Suprapubic skin (tissue), 4 donors: ENCODE data around the gene PDE4B.

Experiments used
- EP300 ChIP-seq: sonication (generic); formaldehyde crosslinking; IDR thresholded peaks from one replicate; pipeline ENCODE4 v1.6.1; 2017; ENCODE audit warnings: antibody characterized with exemption
- POLR2A ChIP-seq, 2 donors: fragments of 450-650 bp; IDR thresholded peaks; one replicate each; pipeline ENCODE4 v1.6.1; 2017; ENCODE audit warnings: antibody characterized with exemption in 2 of 2, mild to moderate bottlenecking in 2 of 2, moderate library complexity in 2 of 2
- POLR2AphosphoS5 ChIP-seq, 3 donors: sonication (generic); formaldehyde crosslinking; IDR thresholded peaks; one replicate each; pipeline ENCODE4 v1.6.1; 2017; ENCODE audit warnings: antibody characterized with exemption in 3 of 3
- TF ChIP-seq, protein P1 (sequence below), 2 donors: fragments of 200-600 bp in 1 of 2; fragments of 450-650 bp in 1 of 2; sonication (generic) in 1 of 2; IDR thresholded peaks; one replicate each; pipeline ENCODE4 v1.5.1; 2016 to 2019; ENCODE audit warnings: antibody characterized with exemption in 2 of 2, mild to moderate bottlenecking in 1 of 2, moderate library complexity in 1 of 2

DNA sequence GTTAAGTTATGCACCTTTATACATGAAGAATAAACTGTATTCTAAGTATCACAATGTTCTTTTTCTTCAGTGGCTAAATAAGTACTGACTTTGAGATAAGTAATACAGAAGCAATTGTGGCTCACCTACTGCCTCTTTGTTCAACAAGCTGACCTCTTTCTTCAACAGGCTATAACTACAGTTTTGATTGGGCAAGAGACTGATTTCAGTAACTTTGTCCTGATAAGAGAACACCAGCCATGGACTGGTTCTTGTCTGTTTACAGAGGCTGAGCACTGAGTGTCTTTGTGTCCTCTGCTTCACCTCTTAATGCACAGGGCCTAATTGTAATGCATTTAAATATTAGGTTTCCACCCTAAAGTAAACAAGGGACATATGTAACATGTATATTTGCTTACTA, 34.6 kb upstream of the PDE4B start:
- TF ChIP-seq, protein P1, sequence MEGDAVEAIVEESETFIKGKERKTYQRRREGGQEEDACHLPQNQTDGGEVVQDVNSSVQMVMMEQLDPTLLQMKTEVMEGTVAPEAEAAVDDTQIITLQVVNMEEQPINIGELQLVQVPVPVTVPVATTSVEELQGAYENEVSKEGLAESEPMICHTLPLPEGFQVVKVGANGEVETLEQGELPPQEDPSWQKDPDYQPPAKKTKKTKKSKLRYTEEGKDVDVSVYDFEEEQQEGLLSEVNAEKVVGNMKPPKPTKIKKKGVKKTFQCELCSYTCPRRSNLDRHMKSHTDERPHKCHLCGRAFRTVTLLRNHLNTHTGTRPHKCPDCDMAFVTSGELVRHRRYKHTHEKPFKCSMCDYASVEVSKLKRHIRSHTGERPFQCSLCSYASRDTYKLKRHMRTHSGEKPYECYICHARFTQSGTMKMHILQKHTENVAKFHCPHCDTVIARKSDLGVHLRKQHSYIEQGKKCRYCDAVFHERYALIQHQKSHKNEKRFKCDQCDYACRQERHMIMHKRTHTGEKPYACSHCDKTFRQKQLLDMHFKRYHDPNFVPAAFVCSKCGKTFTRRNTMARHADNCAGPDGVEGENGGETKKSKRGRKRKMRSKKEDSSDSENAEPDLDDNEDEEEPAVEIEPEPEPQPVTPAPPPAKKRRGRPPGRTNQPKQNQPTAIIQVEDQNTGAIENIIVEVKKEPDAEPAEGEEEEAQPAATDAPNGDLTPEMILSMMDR (IDR thresholded peaks at IDR 0.05), result no peak
- TF ChIP-seq POLR2AphosphoS5 (IDR thresholded peaks at IDR 0.05) (no peak), EP300 (no peak), POLR2A (IDR thresholded peaks at IDR 0.05) (no peak)
